LNCAP (cell line): Measurements from ENCODE around the gene ADPRH.

ENCODE experiments used
- TF ChIP-seq, protein P1 (sequence below): fragments of 450-650 bp; IDR thresholded peaks from 2 replicates; pipeline ENCODE4 v1.5.1; 2017; ENCODE audit warnings: mild to moderate bottlenecking

Gene ADPRH

DNA sequence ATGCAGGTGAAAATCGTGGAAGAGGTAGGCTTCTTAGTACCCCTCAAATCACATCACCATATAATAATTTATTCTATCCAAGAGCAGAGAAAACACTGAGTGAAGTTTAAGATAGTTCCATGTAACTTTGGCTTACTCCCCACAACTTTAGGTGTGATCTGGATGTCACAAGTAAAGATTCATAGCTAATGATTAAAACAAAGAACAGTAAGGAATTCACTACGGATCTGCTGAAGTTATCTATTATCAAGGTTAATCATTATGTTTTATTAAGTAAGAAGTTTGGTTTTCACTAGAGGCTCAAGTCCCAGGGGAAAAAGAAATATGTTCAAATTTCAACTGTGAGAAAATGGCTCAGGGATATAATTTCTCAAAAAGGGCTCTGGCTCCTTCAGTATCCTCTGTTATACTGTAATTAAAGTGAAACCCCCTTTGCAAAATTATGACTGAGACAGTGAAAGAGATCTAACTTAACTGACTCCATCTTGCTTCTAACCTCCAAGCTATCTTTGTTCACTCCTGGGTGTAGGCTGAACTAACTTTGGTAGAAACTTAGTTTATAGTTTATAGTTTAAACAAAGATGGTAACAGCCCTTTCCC lies 37.0 kb upstream of the ADPRH start:
- TF ChIP-seq, protein P1, sequence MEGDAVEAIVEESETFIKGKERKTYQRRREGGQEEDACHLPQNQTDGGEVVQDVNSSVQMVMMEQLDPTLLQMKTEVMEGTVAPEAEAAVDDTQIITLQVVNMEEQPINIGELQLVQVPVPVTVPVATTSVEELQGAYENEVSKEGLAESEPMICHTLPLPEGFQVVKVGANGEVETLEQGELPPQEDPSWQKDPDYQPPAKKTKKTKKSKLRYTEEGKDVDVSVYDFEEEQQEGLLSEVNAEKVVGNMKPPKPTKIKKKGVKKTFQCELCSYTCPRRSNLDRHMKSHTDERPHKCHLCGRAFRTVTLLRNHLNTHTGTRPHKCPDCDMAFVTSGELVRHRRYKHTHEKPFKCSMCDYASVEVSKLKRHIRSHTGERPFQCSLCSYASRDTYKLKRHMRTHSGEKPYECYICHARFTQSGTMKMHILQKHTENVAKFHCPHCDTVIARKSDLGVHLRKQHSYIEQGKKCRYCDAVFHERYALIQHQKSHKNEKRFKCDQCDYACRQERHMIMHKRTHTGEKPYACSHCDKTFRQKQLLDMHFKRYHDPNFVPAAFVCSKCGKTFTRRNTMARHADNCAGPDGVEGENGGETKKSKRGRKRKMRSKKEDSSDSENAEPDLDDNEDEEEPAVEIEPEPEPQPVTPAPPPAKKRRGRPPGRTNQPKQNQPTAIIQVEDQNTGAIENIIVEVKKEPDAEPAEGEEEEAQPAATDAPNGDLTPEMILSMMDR, result no peak

DNA sequence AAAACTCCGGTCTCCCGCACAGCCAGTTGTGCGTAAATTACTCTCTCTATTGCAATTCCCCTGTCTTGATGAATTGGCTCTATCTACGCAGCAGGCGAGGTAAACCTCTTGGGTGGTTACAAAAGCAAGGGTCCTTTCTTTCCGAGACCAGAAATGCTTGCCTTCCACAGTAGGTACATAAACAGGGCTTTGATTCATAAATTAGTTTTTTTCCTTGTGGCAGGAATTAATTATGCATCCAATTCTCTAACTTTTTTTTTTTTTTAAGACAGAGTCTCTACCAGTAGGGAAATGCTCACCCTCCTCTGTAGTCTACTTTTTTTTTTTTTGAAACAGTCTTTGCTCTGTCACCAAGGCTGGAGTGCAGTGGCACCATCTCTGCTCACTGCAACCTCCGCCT lies 36.1 kb upstream of the ADPRH start:
- TF ChIP-seq, protein P1, result no peak

DNA sequence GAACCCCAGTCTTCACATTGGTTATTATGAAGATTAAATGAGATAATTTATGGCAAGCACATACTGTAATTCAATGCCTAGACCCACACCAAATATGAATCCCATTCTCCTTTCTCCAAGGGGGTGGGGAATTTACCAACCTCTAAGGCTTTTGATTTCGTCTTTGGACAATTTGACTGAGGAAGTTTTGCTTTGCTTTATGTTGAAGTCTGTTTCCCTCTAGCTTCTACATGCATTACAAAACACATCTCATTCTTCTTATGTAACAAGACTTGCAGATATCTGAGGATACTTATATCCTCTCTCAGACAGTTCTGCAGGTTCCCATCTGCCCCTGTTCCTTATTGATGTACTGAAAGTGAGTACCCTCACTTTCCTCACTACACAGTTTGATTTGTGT lies 32.1 kb upstream of the ADPRH start:
- TF ChIP-seq, protein P1, result no peak

DNA sequence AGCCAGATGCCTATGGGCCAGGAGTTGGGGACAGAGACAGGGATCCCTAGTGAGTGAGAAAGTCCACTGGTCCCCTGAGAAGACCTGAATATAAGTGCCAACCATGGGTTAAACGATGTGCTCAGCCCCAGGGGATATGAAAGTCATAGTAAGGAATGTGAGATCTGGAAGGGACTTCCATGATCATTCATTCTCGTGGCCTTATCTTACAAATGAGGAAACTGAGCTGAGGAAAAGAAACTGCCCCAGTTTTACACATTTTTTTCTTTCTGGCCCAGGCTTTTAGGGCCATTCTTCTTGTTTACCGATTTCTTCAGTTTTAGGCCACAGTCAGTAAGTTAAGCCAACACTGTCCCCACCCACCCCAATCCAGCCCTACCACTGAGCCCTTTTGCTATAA lies 31.0 kb upstream of the ADPRH start:
- TF ChIP-seq, protein P1, result no peak

DNA sequence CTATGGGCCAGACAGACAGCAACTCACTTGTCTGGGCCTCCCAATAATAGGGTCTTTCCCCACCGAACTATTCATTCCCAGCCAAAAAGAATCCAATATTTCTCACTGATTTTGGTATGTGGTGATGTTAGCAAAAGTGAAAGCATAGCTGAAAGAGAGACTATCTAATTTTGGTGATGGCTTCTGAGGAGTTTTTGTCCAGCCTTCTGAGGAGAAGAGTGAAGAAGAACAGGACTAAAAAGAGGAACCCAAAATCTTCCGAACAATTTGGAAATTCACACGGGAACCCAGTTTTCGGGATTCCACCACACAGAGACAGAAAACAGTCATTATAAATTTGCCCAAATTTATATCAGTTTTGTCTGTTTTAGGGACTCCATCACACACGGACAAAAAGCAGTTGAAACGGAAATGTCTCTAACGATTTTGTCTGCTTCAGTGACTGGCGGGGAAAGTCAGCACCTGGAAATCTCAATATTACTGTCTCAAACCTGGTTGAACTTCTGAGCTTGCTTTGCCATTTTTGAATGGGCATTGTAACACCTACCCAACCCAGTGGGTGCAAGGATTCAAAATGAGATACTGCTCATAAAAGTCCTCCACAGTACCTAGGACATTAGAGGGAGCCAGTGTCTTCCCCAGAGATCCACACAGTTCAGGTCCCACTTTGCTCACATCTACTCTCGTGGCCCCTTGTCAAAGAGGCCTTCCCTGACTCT lies 28.9 kb upstream of the ADPRH start:
- TF ChIP-seq, protein P1, result no peak

DNA sequence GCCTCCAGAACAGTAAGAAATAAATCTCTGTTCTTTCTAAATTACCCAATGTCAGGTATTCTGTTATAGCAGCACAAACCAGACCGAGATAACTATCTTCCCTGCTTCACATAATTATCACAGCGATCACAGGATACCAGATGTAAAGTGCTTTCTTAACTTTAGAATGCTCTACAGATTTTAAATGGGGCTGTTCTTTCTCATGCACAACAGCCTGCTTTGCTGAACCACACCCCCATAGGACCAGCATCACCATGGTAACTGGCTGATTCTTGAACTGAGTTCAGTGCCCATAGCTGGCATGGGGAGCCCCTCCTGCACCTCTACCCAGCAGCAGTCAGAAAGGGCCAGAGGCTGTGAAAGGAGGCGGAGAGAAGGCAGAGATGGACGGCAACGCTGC lies 27.7 kb upstream of the ADPRH start:
- TF ChIP-seq, protein P1, result no peak

DNA sequence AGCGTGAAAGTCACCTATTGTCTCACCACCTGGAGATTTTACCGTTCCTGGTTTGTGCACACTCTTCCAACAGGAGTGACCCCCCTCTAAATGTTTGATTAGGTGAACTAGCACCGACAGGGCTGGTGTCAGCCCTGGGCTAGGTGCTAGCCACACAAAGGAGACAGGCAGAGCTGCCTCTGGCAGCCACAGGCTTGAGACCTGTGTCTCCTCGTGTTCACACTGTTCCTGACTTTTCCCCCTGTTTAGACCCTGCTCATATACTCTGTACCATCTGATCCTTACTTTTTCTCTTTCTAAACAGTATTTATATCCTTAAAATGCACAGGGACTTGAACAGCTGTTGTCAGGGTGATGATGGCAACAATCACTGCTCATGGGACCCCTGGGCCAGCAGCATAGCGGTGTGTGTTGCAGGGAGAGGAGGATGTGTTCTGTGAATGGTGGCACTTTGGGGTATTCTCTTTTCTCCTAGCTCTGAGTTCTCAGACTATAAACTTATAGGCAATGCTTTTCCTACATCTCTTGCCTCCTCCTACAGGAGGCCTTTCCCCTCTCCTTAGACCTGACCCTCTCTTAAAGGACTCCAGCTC lies 25.4 kb upstream of the ADPRH start:
- TF ChIP-seq, protein P1, result no peak
